GM21423 (cell line): ENCODE measurements around the gene ZNF32.
"Not testable (repeated sequence)": the region's sequence is repeated elsewhere in the genome, so short reads cannot be mapped to it uniquely, and the experiment has no call there.

Experiments used
- ATAC-seq: cut with Tn5 transposase; IDR thresholded peaks from one replicate; pipeline ENCODE4 v1.9.1; 2021; ENCODE audit warnings: mild to moderate bottlenecking, moderate library complexity; ENCODE audit not compliant: unreplicated experiment

ZNF32 gene

GRCh38 chr10:43640603-43641002 is 8.1 kb downstream of the ZNF32 start:
- no peak for ATAC-seq

GRCh38 chr10:43635816-43636215 is 12.9 kb downstream of the ZNF32 start:
- not testable (repeated sequence) for ATAC-seq

- ATAC-seq = no peak
Measured at GRCh38 chr10:43628956-43629355, 19.7 kb downstream of the ZNF32 start.

- ATAC-seq = no peak
Measured at GRCh38 chr10:43627942-43628341, 20.7 kb downstream of the ZNF32 start.

- no peak for ATAC-seq
Measured at GRCh38 chr10:43623351-43623750, 25.3 kb downstream of the ZNF32 start.

- ATAC-seq = no peak
Measured at GRCh38 chr10:43622038-43622437, 26.6 kb downstream of the ZNF32 start.

- ATAC-seq = no peak
Measured at GRCh38 chr10:43619368-43619767, 29.3 kb downstream of the ZNF32 start.

GRCh38 chr10:43616697-43617370 is 31.8 kb downstream of the ZNF32 start:
- ATAC-seq = no peak

GRCh38 chr10:43610636-43611035 is 38.0 kb downstream of the ZNF32 start:
- no peak for ATAC-seq

- ATAC-seq = no peak
Measured at GRCh38 chr10:43607199-43607573, 41.5 kb downstream of the ZNF32 start.

GRCh38 chr10:43606323-43607198 is 42.1 kb downstream of the ZNF32 start, which contains the start of gene ZNF485:
TSS of gene ZNF485 (plus strand) at chr10:43606438. CDS start at chr10:43607051, 613 bp downstream.
- ATAC-seq = peak; percentile 99

GRCh38 chr10:43605850-43606322 is 42.8 kb downstream of the ZNF32 start:
- no peak for ATAC-seq

GRCh38 chr10:43601576-43601975 is 47.1 kb downstream of the ZNF32 start:
- ATAC-seq = not testable (repeated sequence)

GRCh38 chr10:43599333-43599732 is 49.3 kb downstream of the ZNF32 start:
- no peak for ATAC-seq

GRCh38 chr10:43598446-43598845 is 50.2 kb downstream of the ZNF32 start:
- no peak for ATAC-seq

GRCh38 chr10:43596546-43596945 is 52.1 kb downstream of the ZNF32 start:
- ATAC-seq = no peak

- peak; percentile 62 for ATAC-seq
Measured at GRCh38 chr10:43595739-43596298, 52.9 kb downstream of the ZNF32 start.

- ATAC-seq = peak; percentile 90
Measured at GRCh38 chr10:43594944-43595589, 53.6 kb downstream of the ZNF32 start.
